Breast epithelium (tissue), 4 donors: ENCODE results near the gene HOXB4. TPM values are rescaled to one million over a fixed set of nuclear protein-coding genes. Genes with fewer than 3 reads are reported as not detected.

Source experiments
- DNase-seq, 2 donors: peaks; one replicate each; pipeline ENCODE4 v3.0.0-alpha.2; 2019; ENCODE audit warnings: low spot score in 2 of 2
- H3K27ac ChIP-seq, 2 donors: fragments of 200-600 bp; sonication (generic) in 1 of 2; one replicate each; pipeline ENCODE4 v1.5.1; 2016 to 2019; ENCODE audit warnings: mild to moderate bottlenecking in 1 of 2
- H3K27me3 ChIP-seq, 2 donors: fragments of 200-600 bp; sonication (generic) in 1 of 2; one replicate each; pipeline versions ENCODE4 v1.5.1 to v1.6.0; 2017 to 2019; ENCODE audit warnings: control low read depth in 1 of 2, mild to moderate bottlenecking in 1 of 2
- H3K36me3 ChIP-seq: fragments of 200-600 bp; one replicate; pipeline ENCODE4 v1.5.1; 2019
- H3K4me1 ChIP-seq, 2 donors: fragments of 200-600 bp; sonication (generic); one replicate each; pipeline ENCODE4 v1.5.1; 2016 to 2019; ENCODE audit warnings: control low read depth in 1 of 2
- H3K4me3 ChIP-seq, 3 donors: fragments of 200-600 bp; sonication (generic); 1 replicate in 2 of 3; 2 replicates in 1 of 3; pipeline ENCODE4 v1.5.1; 2016 to 2019; ENCODE audit warnings: mild to moderate bottlenecking in 3 of 3, moderate library complexity in 2 of 3
- H3K9me3 ChIP-seq, 2 donors: fragments of 200-600 bp; sonication (generic) in 1 of 2; one replicate each; pipeline ENCODE4 v1.5.1; 2016 to 2019; ENCODE audit warnings: control low read depth in 1 of 2
- POLR2A ChIP-seq: fragments of 450-650 bp; IDR thresholded peaks from one replicate; pipeline ENCODE4 v1.6.1; 2016; ENCODE audit warnings: antibody characterized with exemption, mild to moderate bottlenecking, moderate library complexity
- POLR2AphosphoS5 ChIP-seq, 3 donors: sonication (generic); formaldehyde crosslinking; IDR thresholded peaks; one replicate each; pipeline ENCODE4 v1.6.1; 2017; ENCODE audit warnings: antibody characterized with exemption in 3 of 3
- intact Hi-C: fragments of 100-400 bp; cut with DNase I; formaldehyde crosslinking; loops from one replicate; pipeline ENCODE4 v1.15.1; 2023; ENCODE audit warnings: low total_unique reads
- total RNA-seq, 3 donors: library from RNA; depleted of rRNA; stranded (reverse); fragments of >200 nt; gene quantifications; one replicate each; pipeline ENCODE4 v1.1.0, GENCODE V29; 2016
- TF ChIP-seq, protein P1 (sequence below), 3 donors: fragments of 450-650 bp; IDR thresholded peaks; one replicate each; pipeline ENCODE4 v1.5.1; 2016 to 2017; ENCODE audit warnings: antibody characterized with exemption in 3 of 3, mild to moderate bottlenecking in 3 of 3, moderate library complexity in 3 of 3

Gene HOXB4
- total RNA-seq, 3 donors from 2014 or later = 2.2 to 7.5 (median 2.3) TPM

DNA sequence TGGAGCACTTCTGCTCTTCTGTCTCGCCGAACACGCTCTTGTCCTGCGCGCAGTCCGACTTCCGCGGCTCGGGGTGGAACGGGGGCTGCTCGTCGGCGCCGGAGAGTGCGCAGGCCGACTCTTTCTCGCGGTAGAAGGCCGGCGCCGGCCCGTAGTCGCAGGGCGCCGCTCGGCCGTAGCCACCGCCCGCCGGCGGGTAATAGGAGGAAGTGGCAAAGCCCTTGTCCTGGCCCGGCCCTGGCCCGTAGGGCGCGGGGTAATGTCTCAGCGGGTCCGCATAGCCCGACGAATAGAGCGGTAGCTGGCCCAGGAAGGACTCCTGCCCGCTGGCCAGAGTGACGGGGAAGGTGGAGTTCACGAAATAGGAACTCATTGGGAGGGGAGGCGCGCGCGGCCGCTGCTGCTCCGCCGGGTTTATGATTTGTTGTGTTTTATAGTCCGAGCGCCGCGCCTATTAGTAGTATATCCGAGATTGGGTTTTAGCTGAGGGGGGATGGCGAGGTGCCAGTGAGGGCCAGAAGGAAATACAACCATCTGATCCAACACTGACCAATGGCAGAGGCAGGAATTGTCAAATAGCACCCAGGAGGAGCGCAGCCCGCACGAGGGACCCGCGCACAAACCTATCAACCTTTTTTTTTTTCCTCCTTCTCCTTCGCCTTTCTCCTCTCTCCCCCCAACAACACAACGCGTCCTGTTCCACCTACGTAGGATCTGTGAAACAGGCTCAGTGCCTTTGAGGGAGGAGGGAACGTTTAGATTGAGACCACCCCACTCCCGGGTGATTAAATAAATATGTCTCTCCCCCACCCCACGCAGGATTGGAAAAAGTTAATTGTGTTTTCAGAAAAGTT lies 19.9 kb upstream of the HOXB4 start:
- intact Hi-C loops = no loop called here
- no peak for DNase-seq
- peak overlapping the region; percentile 14 to 85 for H3K27ac ChIP-seq

GRCh38 chr17:48597528-48597777 lies 19.3 kb upstream of the HOXB4 start:
- Histone ChIP-seq H3K4me1 (peaks cover 0 to 10% of the 10 kb centered on the region in 2 donors), H3K27ac (peak overlapping the region; percentile 14 to 85)

More for the DNA sequence above, 19.9 kb upstream of the HOXB4 start:
- TF ChIP-seq, protein P1, sequence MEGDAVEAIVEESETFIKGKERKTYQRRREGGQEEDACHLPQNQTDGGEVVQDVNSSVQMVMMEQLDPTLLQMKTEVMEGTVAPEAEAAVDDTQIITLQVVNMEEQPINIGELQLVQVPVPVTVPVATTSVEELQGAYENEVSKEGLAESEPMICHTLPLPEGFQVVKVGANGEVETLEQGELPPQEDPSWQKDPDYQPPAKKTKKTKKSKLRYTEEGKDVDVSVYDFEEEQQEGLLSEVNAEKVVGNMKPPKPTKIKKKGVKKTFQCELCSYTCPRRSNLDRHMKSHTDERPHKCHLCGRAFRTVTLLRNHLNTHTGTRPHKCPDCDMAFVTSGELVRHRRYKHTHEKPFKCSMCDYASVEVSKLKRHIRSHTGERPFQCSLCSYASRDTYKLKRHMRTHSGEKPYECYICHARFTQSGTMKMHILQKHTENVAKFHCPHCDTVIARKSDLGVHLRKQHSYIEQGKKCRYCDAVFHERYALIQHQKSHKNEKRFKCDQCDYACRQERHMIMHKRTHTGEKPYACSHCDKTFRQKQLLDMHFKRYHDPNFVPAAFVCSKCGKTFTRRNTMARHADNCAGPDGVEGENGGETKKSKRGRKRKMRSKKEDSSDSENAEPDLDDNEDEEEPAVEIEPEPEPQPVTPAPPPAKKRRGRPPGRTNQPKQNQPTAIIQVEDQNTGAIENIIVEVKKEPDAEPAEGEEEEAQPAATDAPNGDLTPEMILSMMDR (IDR thresholded peaks at IDR 0.05) = no peak
- peak in 2 of 3 donors; percentile 14 to 32 for TF ChIP-seq POLR2AphosphoS5 (IDR thresholded peaks at IDR 0.05)
- Histone ChIP-seq H3K4me3 (peak overlapping the region; percentile 49 to 70 (median 59)), H3K9me3 (no peaks in the 10 kb centered on the region), H3K36me3 (no peaks in the 10 kb centered on the region), H3K27me3 (peaks cover 0 to 95% of the 10 kb centered on the region in 2 donors), H3K4me1 (peaks cover 0 to 10% of the 10 kb centered on the region in 2 donors)

DNA sequence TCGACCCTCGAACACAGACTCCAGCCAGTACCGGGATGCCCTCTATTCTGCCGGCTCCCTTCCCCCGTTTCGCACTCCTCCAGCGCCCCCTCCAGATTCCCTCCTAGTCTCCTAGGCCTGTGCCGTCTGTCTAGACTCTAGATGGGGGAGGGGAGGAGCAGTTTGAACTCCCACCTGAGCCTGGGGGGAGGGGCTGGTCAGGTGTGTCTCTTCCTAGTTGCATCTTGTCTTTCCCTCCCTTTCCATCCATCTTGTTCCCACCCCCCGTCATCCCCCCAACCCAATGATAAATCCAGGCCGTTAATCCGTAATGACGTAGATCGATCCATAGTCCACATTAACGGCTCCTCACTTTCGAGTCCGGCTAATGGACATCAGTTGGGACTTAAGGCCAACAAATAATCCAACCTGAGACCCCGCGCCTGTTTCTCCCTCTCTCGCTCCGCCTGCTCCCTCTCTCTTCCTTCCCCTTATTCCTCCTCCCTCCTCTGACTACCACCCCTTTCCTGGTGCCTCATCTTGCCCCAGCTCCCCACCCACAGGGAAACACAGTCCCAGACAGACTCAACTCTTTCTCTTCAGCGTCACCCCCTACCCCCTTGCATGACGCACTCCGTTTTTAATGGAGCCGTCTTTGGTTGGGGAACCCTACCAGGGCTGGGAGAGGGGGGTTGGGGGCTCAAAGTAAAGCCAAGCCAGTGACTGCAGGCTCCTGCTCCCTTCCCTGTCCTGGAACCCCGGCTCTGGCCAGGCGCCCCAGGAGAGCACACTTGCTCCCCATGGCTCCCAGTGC lies 18.8 kb upstream of the HOXB4 start:
- intact Hi-C loops = no loop called here
- Histone ChIP-seq H3K9me3 (no peaks in the 10 kb centered on the region), H3K4me3 (peak overlapping the region; percentile 49 to 70 (median 59)), H3K27ac (peak overlapping the region in 1 of 2 donors; percentile 85), H3K36me3 (no peaks in the 10 kb centered on the region), H3K27me3 (peaks cover 0 to 95% of the 10 kb centered on the region in 2 donors), H3K4me1 (peaks cover 0 to 10% of the 10 kb centered on the region in 2 donors)
- no peak for DNase-seq
- TF ChIP-seq POLR2AphosphoS5 (IDR thresholded peaks at IDR 0.05) = no peak
- no peak for TF ChIP-seq POLR2A
- TF ChIP-seq, protein P1 (IDR thresholded peaks at IDR 0.05) = no peak

More at GRCh38 chr17:48597528-48597777, 19.3 kb upstream of the HOXB4 start:
- intact Hi-C loops = no loop called here
- Histone ChIP-seq H3K4me3 (peak overlapping the region; percentile 49 to 70 (median 59)), H3K9me3 (no peaks in the 10 kb centered on the region), H3K27me3 (peaks cover 0 to 95% of the 10 kb centered on the region in 2 donors), H3K36me3 (no peaks in the 10 kb centered on the region)
- no peak for DNase-seq
- TF ChIP-seq POLR2AphosphoS5 (IDR thresholded peaks at IDR 0.05) = no peak
- no peak for TF ChIP-seq POLR2A
- TF ChIP-seq, protein P1 (IDR thresholded peaks at IDR 0.05) = no peak

GRCh38 chr17:48596000-48596734 lies 18.0 kb upstream of the HOXB4 start:
- TF ChIP-seq POLR2A = no peak
- TF ChIP-seq, protein P1 (IDR thresholded peaks at IDR 0.05) = no peak
- no peak for TF ChIP-seq POLR2AphosphoS5 (IDR thresholded peaks at IDR 0.05)
- H3K4me3 ChIP-seq = peak overlapping the region in 2 of 3 donors; percentile 59 to 70
- intact Hi-C loops = no loop called here
- no peaks in the 10 kb centered on the region for H3K36me3 ChIP-seq
- peaks cover 0 to 10% of the 10 kb centered on the region in 2 donors for H3K4me1 ChIP-seq
- peaks cover 0 to 94% of the 10 kb centered on the region in 2 donors for H3K27me3 ChIP-seq
- no peak for DNase-seq
- H3K27ac ChIP-seq = peak overlapping the region in 1 of 2 donors; percentile 38
- H3K9me3 ChIP-seq = no peaks in the 10 kb centered on the region
